NCI-H226 (cell line): Measurements from ENCODE around the gene LMOD2.

Source experiments
- DNase-seq: peaks from one replicate; pipeline ENCODE4 v3.0.0-alpha.2; 2015

Gene LMOD2

GRCh38 chr7:123641901-123642300, 13.8 kb upstream of the LMOD2 start:
- DNase-seq: no peak

GRCh38 chr7:123643495-123644441, 11.9 kb upstream of the LMOD2 start:
- peak; percentile 79 for DNase-seq

GRCh38 chr7:123645516-123645915, 10.2 kb upstream of the LMOD2 start:
- peak; percentile 51 for DNase-seq

GRCh38 chr7:123647106-123647730, 8.4 kb upstream of the LMOD2 start:
- DNase-seq: peak; percentile 52

GRCh38 chr7:123649964-123650363, 5.7 kb upstream of the LMOD2 start:
- peak; percentile 66 for DNase-seq

- no peak for DNase-seq
These were observed 5.1 kb upstream of the LMOD2 start for GRCh38 chr7:123650595-123650994.

- no peak for DNase-seq
These were observed 3.3 kb upstream of the LMOD2 start for GRCh38 chr7:123652406-123652805.

- DNase-seq: no peak
These were observed 2.5 kb upstream of the LMOD2 start for GRCh38 chr7:123653162-123653561.

- no peak for DNase-seq
These were observed 1.1 kb downstream of the LMOD2 start for GRCh38 chr7:123656544-123657303.

- no peak for DNase-seq
These were observed 1.6 kb downstream of the LMOD2 start for GRCh38 chr7:123657304-123657685.

GRCh38 chr7:123658023-123658422, 2.4 kb downstream of the LMOD2 start:
- no peak for DNase-seq

GRCh38 chr7:123660514-123661354, 5.1 kb downstream of the LMOD2 start:
- DNase-seq: no peak

GRCh38 chr7:123661765-123662164, 6.1 kb downstream of the LMOD2 start:
- DNase-seq: no peak

GRCh38 chr7:123662293-123662692, 6.6 kb downstream of the LMOD2 start:
- DNase-seq: no peak

- DNase-seq: no peak
These were observed 7.1 kb downstream of the LMOD2 start for GRCh38 chr7:123662755-123663154.

- no peak for DNase-seq
These were observed 7.5 kb downstream of the LMOD2 start for GRCh38 chr7:123663200-123663599.

GRCh38 chr7:123665157-123665556, 9.5 kb downstream of the LMOD2 start:
- DNase-seq: no peak

GRCh38 chr7:123665896-123666295, 10.2 kb downstream of the LMOD2 start:
- no peak for DNase-seq

GRCh38 chr7:123666492-123666891, 10.8 kb downstream of the LMOD2 start:
- DNase-seq: peak; percentile 7

- DNase-seq: no peak
These were observed 13.8 kb downstream of the LMOD2 start for GRCh38 chr7:123669485-123669884.

GRCh38 chr7:123673137-123673732, 17.6 kb downstream of the LMOD2 start:
- DNase-seq: no peak

GRCh38 chr7:123673752-123674398, 18.2 kb downstream of the LMOD2 start:
- no peak for DNase-seq
